Measurements from ENCODE around the gene CDX2. TPM values are rescaled to one million over a fixed set of nuclear protein-coding genes. Genes with fewer than 3 reads are reported as not detected.

The CDX2 gene, protein sequence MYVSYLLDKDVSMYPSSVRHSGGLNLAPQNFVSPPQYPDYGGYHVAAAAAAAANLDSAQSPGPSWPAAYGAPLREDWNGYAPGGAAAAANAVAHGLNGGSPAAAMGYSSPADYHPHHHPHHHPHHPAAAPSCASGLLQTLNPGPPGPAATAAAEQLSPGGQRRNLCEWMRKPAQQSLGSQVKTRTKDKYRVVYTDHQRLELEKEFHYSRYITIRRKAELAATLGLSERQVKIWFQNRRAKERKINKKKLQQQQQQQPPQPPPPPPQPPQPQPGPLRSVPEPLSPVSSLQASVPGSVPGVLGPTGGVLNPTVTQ
- not detected in 2 replicates for total RNA-seq

GRCh38 chr13:27969082-27969865 is at the start of gene CDX2:
Gene CDX2 (minus strand): TSS chr13:27969315. CDS start chr13:27969006, 309 bp downstream.

GRCh38 chr13:27988520-27988919 is 19.4 kb upstream of the CDX2 start, which contains the start of gene URAD:
Gene URAD (minus strand): TSS chr13:27988693. CDS start chr13:27988637, 56 bp downstream.

DNA sequence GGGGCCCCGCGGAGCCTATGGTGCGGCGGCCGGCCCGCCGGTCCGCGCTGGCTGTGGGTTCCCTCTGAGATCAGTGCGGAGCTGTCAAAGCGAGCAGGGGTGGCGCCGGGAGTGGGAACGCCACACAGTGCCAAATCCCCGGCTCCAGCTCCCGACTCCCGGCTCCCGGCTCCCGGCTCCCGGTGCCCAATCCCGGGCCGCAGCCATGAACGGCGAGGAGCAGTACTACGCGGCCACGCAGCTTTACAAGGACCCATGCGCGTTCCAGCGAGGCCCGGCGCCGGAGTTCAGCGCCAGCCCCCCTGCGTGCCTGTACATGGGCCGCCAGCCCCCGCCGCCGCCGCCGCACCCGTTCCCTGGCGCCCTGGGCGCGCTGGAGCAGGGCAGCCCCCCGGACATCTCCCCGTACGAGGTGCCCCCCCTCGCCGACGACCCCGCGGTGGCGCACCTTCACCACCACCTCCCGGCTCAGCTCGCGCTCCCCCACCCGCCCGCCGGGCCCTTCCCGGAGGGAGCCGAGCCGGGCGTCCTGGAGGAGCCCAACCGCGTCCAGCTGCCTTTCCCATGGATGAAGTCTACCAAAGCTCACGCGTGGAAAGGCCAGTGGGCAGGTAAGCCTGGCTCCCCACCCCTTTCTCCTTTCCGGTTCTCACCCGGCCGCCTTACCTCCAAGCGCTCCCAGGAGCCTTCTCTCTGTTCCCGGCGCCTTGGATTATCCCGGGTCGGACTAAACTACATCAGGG is 49.0 kb downstream of the CDX2 start, which contains the start of gene PDX1:
Gene PDX1 (plus strand): TSS at position 67 of the 743 bp plus-strand sequence. CDS start 139 bp downstream, at position 206.

Other genes starting within 250 kb of the CDX2 start
- not detected in 2 replicates for gene GSX1, start 176.8 kb downstream of the CDX2 start, total RNA-seq
- gene PDX1, start 49.3 kb downstream of the CDX2 start, total RNA-seq, result not detected in 2 replicates
- gene URAD, start 19.4 kb upstream of the CDX2 start, total RNA-seq, result not detected in 2 replicates
- not detected in 2 replicates for gene FLT3, start 131.3 kb upstream of the CDX2 start, total RNA-seq
- gene PAN3, start 169.2 kb upstream of the CDX2 start, total RNA-seq, result 13.8 and 20.6 TPM in 2 replicates

Data from bladder microvascular endothelial cell (primary cell).